Fibroblast of villous mesenchyme (primary cell): Measurements from ENCODE around the gene CPSF2. TPM values are rescaled to one million over a fixed set of nuclear protein-coding genes. Genes with fewer than 3 reads are reported as not detected.

ENCODE experiments used
- DNase-seq: peaks from one replicate; pipeline ENCODE4 v3.0.0-alpha.2; 2010; ENCODE audit warnings: low read depth
- H3K4me3 ChIP-seq: 2 replicates; pipeline ENCODE4 v1.5.1; 2011; ENCODE audit warnings: low read depth, mild to moderate bottlenecking, low read length
- CTCF ChIP-seq: IDR thresholded peaks from 2 replicates; pipeline ENCODE4 v1.5.1; 2012; ENCODE audit warnings: low read depth, mild to moderate bottlenecking, low read length; ENCODE audit not compliant: insufficient read depth
- total RNA-seq: library from RNA; depleted of rRNA; stranded (reverse); fragments of >200 nt; gene quantifications from 2 replicates; pipeline ENCODE4 v1.2.3, GENCODE V29; 2012

CPSF2 gene
- total RNA-seq, 1 donor = 67.8 TPM

- H3K4me3 ChIP-seq = peak overlapping the region; percentile 73
- DNase-seq = peak; percentile 65
- TF ChIP-seq CTCF = no peak
These were observed 545 bp downstream of the CPSF2 start for GRCh38 chr14:92122351-92122677.

GRCh38 chr14:92122761-92123160 is 992 bp downstream of the CPSF2 start:
- TF ChIP-seq CTCF = no peak
- no peak for DNase-seq
- H3K4me3 ChIP-seq = peak overlapping the region; percentile 73

GRCh38 chr14:92134456-92134855 is 12.7 kb downstream of the CPSF2 start:
- DNase-seq = no peak
- no peak for TF ChIP-seq CTCF
- H3K4me3 ChIP-seq = no peak overlapping the region

- no peak overlapping the region for H3K4me3 ChIP-seq
- TF ChIP-seq CTCF = peak; percentile 59
- peak; percentile 49 for DNase-seq
These were observed 13.5 kb downstream of the CPSF2 start for GRCh38 chr14:92135269-92135668.

GRCh38 chr14:92143309-92143708 is 21.5 kb downstream of the CPSF2 start:
- DNase-seq = no peak
- no peak overlapping the region for H3K4me3 ChIP-seq
- TF ChIP-seq CTCF = no peak

- TF ChIP-seq CTCF = no peak
- no peak for DNase-seq
- H3K4me3 ChIP-seq = no peak overlapping the region
These were observed 22.2 kb downstream of the CPSF2 start for GRCh38 chr14:92143962-92144361.

GRCh38 chr14:92144708-92145107 is 22.9 kb downstream of the CPSF2 start:
- DNase-seq = peak; percentile 40
- no peak overlapping the region for H3K4me3 ChIP-seq
- no peak for TF ChIP-seq CTCF
